Activated CD4-positive, CD25-positive, alpha-beta regulatory T cell (primary cell): ENCODE measurements around the gene ABHD15.

Source experiments
- DNase-seq, 4 experiments: peaks; one replicate each; lab custom pipeline; 2025; lab: John Stamatoyannopoulos, UW

The ABHD15 gene

DNA sequence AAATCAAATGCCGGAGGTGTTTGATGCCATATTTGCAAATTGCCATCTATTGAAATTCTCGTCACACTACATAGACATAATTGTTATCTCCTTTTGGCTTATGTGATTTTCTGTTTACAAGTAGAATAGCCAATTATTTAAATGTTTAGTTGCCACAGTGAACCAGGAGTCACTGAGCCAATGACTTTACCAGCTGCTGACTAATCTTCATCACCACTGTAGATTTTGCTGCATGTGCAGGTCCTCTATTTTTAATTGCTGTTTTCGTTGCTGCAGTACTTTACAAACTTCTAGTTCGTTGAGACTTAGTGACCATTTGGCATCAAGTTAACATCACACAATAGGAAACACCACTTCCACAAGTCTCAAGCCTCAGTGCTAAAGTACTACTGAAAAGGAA lies 22.8 kb downstream of the ABHD15 start:
- no peak for DNase-seq

- DNase-seq: no peak
Observed at GRCh38 chr17:29533976-29534375, 32.9 kb downstream of the ABHD15 start.

DNA sequence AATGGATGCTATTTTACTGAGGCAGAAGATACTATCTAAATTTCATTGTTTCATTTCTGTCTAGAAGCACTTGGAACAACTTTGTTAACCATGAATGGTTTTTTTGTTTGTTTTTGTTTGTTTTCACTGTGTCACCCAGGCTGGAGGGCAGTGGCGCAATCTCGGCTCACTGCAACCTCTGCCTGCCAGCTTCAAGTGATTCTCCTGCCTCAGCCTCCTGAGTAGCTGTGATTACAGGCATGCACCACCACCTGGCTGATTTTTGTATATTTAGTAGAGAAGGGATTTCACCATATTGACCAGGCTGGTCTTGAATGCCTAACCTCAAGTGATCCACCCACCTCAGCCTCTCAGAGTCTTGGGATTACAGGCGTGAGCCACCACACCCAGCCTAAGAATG lies 40.5 kb downstream of the ABHD15 start:
- no peak for DNase-seq

- DNase-seq: no peak
Observed at GRCh38 chr17:29524692-29525091, 42.1 kb downstream of the ABHD15 start.

- DNase-seq: no peak
Observed at GRCh38 chr17:29518359-29518758, 48.5 kb downstream of the ABHD15 start.

DNA sequence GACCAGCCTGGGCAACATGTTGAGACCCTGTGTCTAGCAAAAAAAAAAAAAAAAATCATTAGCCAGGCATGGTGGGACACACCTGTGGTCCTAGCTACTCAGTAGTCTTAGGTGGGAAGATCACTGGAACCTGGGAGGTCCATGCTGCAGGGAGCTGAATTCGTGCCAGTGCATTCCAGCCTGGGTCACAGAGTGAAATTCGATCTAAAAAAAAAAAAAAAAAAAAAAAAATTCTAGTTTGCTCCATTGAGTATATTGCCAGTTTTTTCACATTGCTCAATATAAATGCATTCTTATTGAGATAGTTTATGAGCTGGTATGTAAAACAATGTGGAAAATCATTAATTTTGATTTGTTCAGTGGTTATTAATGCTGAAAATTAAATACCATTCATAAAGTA lies 52.0 kb downstream of the ABHD15 start:
- DNase-seq: no peak

DNA sequence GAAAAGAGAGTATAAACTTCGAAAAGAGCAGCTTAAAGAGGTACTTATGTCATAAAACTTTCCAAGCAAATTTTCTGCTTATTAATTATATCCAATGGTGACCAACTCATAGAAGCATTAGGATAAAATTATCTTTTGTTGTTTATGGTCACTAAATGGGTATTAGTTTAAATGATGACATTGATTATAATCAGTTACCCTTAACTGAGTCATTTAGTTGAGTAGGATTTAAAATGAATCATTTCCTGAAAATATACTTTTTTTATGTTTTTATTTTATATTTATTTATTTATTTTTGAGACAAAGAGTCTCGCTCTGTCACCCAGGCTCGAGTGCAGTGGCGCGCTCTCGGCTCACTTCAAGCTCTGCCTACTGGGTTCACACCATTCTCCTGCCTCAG lies 55.9 kb downstream of the ABHD15 start:
- DNase-seq: no peak
